Amygdala (tissue), 56 donors: ENCODE results near the gene LILRA6.
A peak's percentile ranks its signal among the peaks of the same experiment; 100 is the strongest.
"Not testable (repeated sequence)": the region's sequence is repeated elsewhere in the genome, so short reads cannot be mapped to it uniquely, and the experiment has no call there.

Source experiments
- DNase-seq, 56 donors: peaks; one replicate each; lab custom pipeline; 2025; lab: John Stamatoyannopoulos, UW

The LILRA6 gene

GRCh38 chr19:54268936-54269335 lies 26.3 kb upstream of the LILRA6 start:
- DNase-seq, result no peak

- DNase-seq, result peak in 25 of 56 donors; percentile 3 to 72 (median 20)
Observed at GRCh38 chr19:54266133-54266532, 23.5 kb upstream of the LILRA6 start.

- no peak for DNase-seq
Observed at GRCh38 chr19:54262470-54262869, 19.9 kb upstream of the LILRA6 start.

- DNase-seq, result no peak
Observed at GRCh38 chr19:54262066-54262465, 19.5 kb upstream of the LILRA6 start.

GRCh38 chr19:54257116-54257480 lies 14.5 kb upstream of the LILRA6 start, which contains the start of gene LILRB5:
Gene LILRB5, minus strand, starts transcription at chr19:54257273. Its CDS starts 80 bp downstream, at chr19:54257193.
- no peak for DNase-seq

GRCh38 chr19:54256250-54257115 lies 13.9 kb upstream of the LILRA6 start:
- DNase-seq, result no peak

GRCh38 chr19:54255105-54255775 lies 12.7 kb upstream of the LILRA6 start:
- no peak for DNase-seq

GRCh38 chr19:54254195-54254906 lies 11.8 kb upstream of the LILRA6 start:
- DNase-seq, result no peak

GRCh38 chr19:54253331-54254194 lies 11.0 kb upstream of the LILRA6 start:
- no peak for DNase-seq

- no peak for DNase-seq
Observed at GRCh38 chr19:54252845-54253244, 10.3 kb upstream of the LILRA6 start.

GRCh38 chr19:54252243-54252642 lies 9.7 kb upstream of the LILRA6 start:
- DNase-seq, result no peak

GRCh38 chr19:54248016-54248601 lies 5.5 kb upstream of the LILRA6 start:
- peak in 12 of 56 donors; percentile 8 to 44 (median 16) for DNase-seq

- no peak for DNase-seq
Observed at GRCh38 chr19:54247106-54247930, 4.7 kb upstream of the LILRA6 start.

- DNase-seq, result no peak
Observed at GRCh38 chr19:54245936-54246335, 3.3 kb upstream of the LILRA6 start.

GRCh38 chr19:54243809-54244208 lies 1.2 kb upstream of the LILRA6 start:
- DNase-seq, result not testable (repeated sequence)

GRCh38 chr19:54242234-54242633 lies 356 bp downstream of the LILRA6 start:
- DNase-seq, result not testable (repeated sequence)

GRCh38 chr19:54240372-54241336 lies 1.9 kb downstream of the LILRA6 start:
- not testable (repeated sequence) for DNase-seq
